ENCODE measurements around the gene EPOP. TPM values are rescaled to one million over a fixed set of nuclear protein-coding genes. Genes with fewer than 3 reads are reported as not detected.

The EPOP gene
- total and polyA plus RNA-seq, 4 donors = 0.32 to 1.9 (median 1.1) TPM

- no peak for TF ChIP-seq FOXA1 (IDR thresholded peaks at IDR 0.05)
Measured at GRCh38 chr17:38673707-38674013, 1.1 kb downstream of the EPOP start (continued).

GRCh38 chr17:38672788-38673706 lies 1.7 kb downstream of the EPOP start:
- H3K27ac ChIP-seq (ENCODE audit: low read depth in 1 of 2, low read length in 2 of 2) = no peak overlapping the region
- TF ChIP-seq SP1 (IDR thresholded peaks at IDR 0.05) (no peak), ATF3 (IDR thresholded peaks at IDR 0.05) (no peak), YY1 (IDR thresholded peaks at IDR 0.05) (no peak), ZBTB33 (IDR thresholded peaks at IDR 0.05) (no peak), FOXA1 (IDR thresholded peaks at IDR 0.05) (no peak), MAX (IDR thresholded peaks at IDR 0.05) (no peak), GABPA (IDR thresholded peaks at IDR 0.05 in 1 of 2, conservative IDR thresholded peaks at IDR 0.05 in 1 of 2) (no peak), REST (IDR thresholded peaks at IDR 0.05) (no peak), HNF4A (conservative IDR thresholded peaks at IDR 0.05) (no peak), RXRA (IDR thresholded peaks at IDR 0.05) (no peak), TAF1 (conservative IDR thresholded peaks at IDR 0.05) (no peak), EGR1 (IDR thresholded peaks at IDR 0.05; ENCODE audit: low read depth in 2 of 2) (no peak)
- peak overlapping the region in 1 of 3 donors; percentile 66 for H3K4me3 ChIP-seq (ENCODE audit: low read depth in 1 of 3, low read length in 3 of 3)
- H3K27me3 ChIP-seq (ENCODE audit: control insufficient read depth in 4 of 4, insufficient read depth in 4 of 4, low read length in 3 of 4) = peaks cover 0 to 5% (median 0%) of the 10 kb centered on the region in 4 donors
- peaks cover 7 to 20% (median 11%) of the 10 kb centered on the region in 4 donors for H3K4me1 ChIP-seq (ENCODE audit: control insufficient read depth in 4 of 4, insufficient read depth in 4 of 4, low read length in 3 of 4)
- WGBS = 17% methylated on average over 46 of the region's 46 CpGs
- no peak overlapping the region for H3K9ac ChIP-seq (ENCODE audit: low read depth in 1 of 2, low read length in 2 of 2)
- DNase-seq (ENCODE audit: low spot score) = no peak
- H3K9me3 ChIP-seq (ENCODE audit: control insufficient read depth in 4 of 4, low read length in 3 of 4) = no peaks in the 10 kb centered on the region
- H3K36me3 ChIP-seq (ENCODE audit: control insufficient read depth in 4 of 4, insufficient read depth in 3 of 4, low read depth in 1 of 4, low read length in 3 of 4) = no peaks in the 10 kb centered on the region
